H1 (cell line): ENCODE data around the gene TMEM163. TPM values are rescaled to one million over a fixed set of nuclear protein-coding genes. Genes with fewer than 3 reads are reported as not detected.

Experiments used
- CHD1 ChIP-seq: IDR thresholded peaks from 2 replicates; pipeline ENCODE4 v1.6.1; 2012; ENCODE audit warnings: low read depth, low read length, improper control_type of control experiment
- EGR1 ChIP-seq: IDR thresholded peaks from 2 replicates; pipeline ENCODE4 v1.6.1; 2011; ENCODE audit warnings: low read depth, low read length, borderline replicate concordance
- EZH2 ChIP-seq: fragments of 200-600 bp; sonication (generic); IDR thresholded peaks from 2 replicates; pipeline ENCODE4 v1.7.1; 2012; ENCODE audit warnings: low read depth, mild to moderate bottlenecking, moderate library complexity, low read length, inconsistent platforms; ENCODE audit not compliant: severe bottlenecking
- GABPA ChIP-seq: IDR thresholded peaks from 2 replicates; pipeline ENCODE4 v1.6.1; 2011; ENCODE audit warnings: mild to moderate bottlenecking, low read length, moderate library complexity, borderline replicate concordance; ENCODE audit not compliant: insufficient read depth
- HDAC2 ChIP-seq, 2 experiments: fragments of 300-600 bp in 1 of 2; sonication (generic) in 1 of 2; IDR thresholded peaks; 2 replicates each; pipeline ENCODE4 v1.6.1; 2011 to 2012; ENCODE audit warnings: low read depth in 2 of 2, low read length in 2 of 2, mild to moderate bottlenecking in 2 of 2, moderate library complexity in 2 of 2, borderline replicate concordance in 1 of 2, inconsistent platforms in 1 of 2
- SP1 ChIP-seq: IDR thresholded peaks from 2 replicates; pipeline ENCODE4 v1.6.1; 2011; ENCODE audit warnings: low read depth, low read length
- SP4 ChIP-seq: IDR thresholded peaks from 2 replicates; pipeline ENCODE4 v1.6.1; 2012; ENCODE audit warnings: low read length, inconsistent platforms
- polyA plus RNA-seq, 7 experiments: library from polyadenylated mRNA; depleted of rRNA in 3 of 7; stranded (reverse) in 5 of 7; unstranded in 2 of 7; fragments of >200 nt in 5 of 7; fragments of 200-250 nt in 2 of 7; gene quantifications; 1 replicate in 5 of 7; 2 replicates in 1 of 7; 4 replicates in 1 of 7; pipeline versions ENCODE4 v1.2.1 to v1.2.3, GENCODE V29; 2011 to 2013; ENCODE audit warnings: missing spikeins in 2 of 7, mixed read lengths in 2 of 7
- total RNA-seq: library from RNA; stranded (reverse); fragmentation: NEBNext Ultra II Directional; extraction: Animal tissue kit (Norgen Biotek cat#: 25700); gene quantifications from 2 replicates; pipeline ENCODE4 v1.2.1, GENCODE V29; 2021

TMEM163 gene
- total and polyA plus RNA-seq, 2 of the 8 experiments (the other 6 are each of a cell fraction or from before 2014, with no cell fraction given) = 2.8 to 3.2 TPM

DNA sequence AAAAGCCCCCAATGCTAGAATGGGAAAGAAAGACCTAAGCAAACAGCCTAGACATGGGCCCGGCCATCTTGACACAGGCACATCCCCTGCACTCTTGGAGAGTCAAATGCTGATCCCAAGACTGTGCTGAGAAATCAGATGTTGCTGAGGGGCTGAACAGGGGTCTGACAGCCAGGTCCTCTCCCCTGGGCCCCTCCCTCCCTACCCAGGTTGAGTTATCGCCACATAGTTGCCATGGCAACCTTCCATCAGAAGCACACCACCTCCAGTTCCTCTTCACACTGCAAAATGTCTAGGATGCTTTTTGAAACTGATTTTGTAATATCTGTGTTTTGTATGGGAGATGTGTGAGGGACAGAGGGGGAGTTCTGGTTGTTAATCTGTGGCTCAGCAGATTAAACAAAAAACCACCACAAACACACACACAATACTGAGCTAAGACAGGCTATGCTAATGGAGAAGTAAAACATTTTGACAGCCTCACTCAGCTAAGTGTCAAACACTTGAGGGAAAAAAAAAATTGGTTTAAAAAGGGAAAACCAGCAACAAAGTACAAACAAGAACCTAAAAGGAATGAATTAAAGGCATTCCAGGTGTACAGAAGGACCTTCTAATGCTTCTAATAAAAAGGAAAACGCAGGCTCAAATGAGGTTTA is 88.2 kb downstream of the TMEM163 start (continued):
- TF ChIP-seq CHD1 (no peak), EGR1 (no peak), SP1 (no peak), EZH2 (no peak), SP4 (no peak), GABPA (no peak), HDAC2 (IDR thresholded peaks at IDR 0.05; ENCODE audit: borderline replicate concordance in 1 of 2, low read depth in 2 of 2, low read length in 2 of 2) (no peak)
- TF ChIP-seq, all 59 proteins: peak for 0
